Panc1 (cell line): Measurements from ENCODE around the gene KLHL30. TPM values are rescaled to one million over a fixed set of nuclear protein-coding genes. Genes with fewer than 3 reads are reported as not detected.

Experiments
- ATAC-seq: fragments of 200-7000 bp; cut with Tn5 transposase; 2 replicates; pipeline ENCODE4 v1.9.1; 2020; ENCODE audit warnings: mild to moderate bottlenecking, moderate library complexity
- BruUV-seq: library from RNA; stranded (reverse); fragments of 400-500 nt; replicated peaks from 2 replicates; lab custom pipeline; 2021; lab: Mats Ljungman, UMichigan
- CTCF ChIA-PET: fragments of 300-600 bp; sonication (Branson Sonifier 250); formaldehyde crosslinking; loops from one replicate; lab custom pipeline; 2022; ENCODE audit warnings: antibody characterized with exemption; lab: Charles Lee
- POLR2A ChIA-PET: fragments of 300-600 bp; sonication (Branson Sonifier 250); formaldehyde crosslinking; loops from one replicate; lab custom pipeline; 2022; ENCODE audit warnings: antibody characterized with exemption; lab: Charles Lee
- DNase-seq: peaks from one replicate; pipeline ENCODE4 v3.0.0-alpha.2; 2010; ENCODE audit warnings: low read depth, low spot score
- H3K27ac ChIP-seq: 2 replicates; pipeline ENCODE4 v1.5.1; 2011; ENCODE audit warnings: mild to moderate bottlenecking, low read length, inconsistent platforms
- H3K27me3 ChIP-seq: fragments of 200-500 bp; sonication (Bioruptor generic); 2 replicates; pipeline ENCODE4 v1.6.0; 2014; ENCODE audit warnings: low read length, inconsistent platforms; ENCODE audit not compliant: control insufficient read depth, insufficient read depth
- H3K36me3 ChIP-seq: fragments of 200-500 bp; sonication (Bioruptor generic); 2 replicates; pipeline ENCODE4 v1.5.1; 2014; ENCODE audit warnings: inconsistent platforms, mild to moderate bottlenecking, low read length, moderate library complexity; ENCODE audit not compliant: control insufficient read depth, insufficient read depth
- H3K4me1 ChIP-seq: 2 replicates; pipeline ENCODE4 v1.5.1; 2011; ENCODE audit warnings: inconsistent platforms, mild to moderate bottlenecking, low read length, moderate library complexity; ENCODE audit not compliant: control insufficient read depth, insufficient read depth
- H3K4me3 ChIP-seq, 2 experiments: 2 replicates each; pipeline ENCODE4 v1.5.1; 2011 to 2012; ENCODE audit warnings: low read depth in 2 of 2, low read length in 2 of 2, mild to moderate bottlenecking in 2 of 2, inconsistent platforms in 1 of 2, moderate library complexity in 1 of 2
- H3K9me3 ChIP-seq: fragments of 200-500 bp; sonication (Bioruptor generic); 2 replicates; pipeline ENCODE4 v1.5.1; 2014; ENCODE audit warnings: low read depth, mild to moderate bottlenecking, inconsistent platforms, low read length, moderate library complexity; ENCODE audit not compliant: control insufficient read depth, insufficient read depth
- POLR2AphosphoS5 ChIP-seq: IDR thresholded peaks from 2 replicates; pipeline ENCODE4 v1.6.1; 2012; ENCODE audit warnings: mild to moderate bottlenecking, low read depth, low read length, moderate library complexity
- SIN3A ChIP-seq: IDR thresholded peaks from 2 replicates; pipeline ENCODE4 v1.6.1; 2012; ENCODE audit warnings: low read depth, mild to moderate bottlenecking, low read length, moderate library complexity, borderline replicate concordance; ENCODE audit not compliant: insufficient read depth
- TCF7L2 ChIP-seq: IDR thresholded peaks from 2 replicates; pipeline ENCODE4 v1.6.1; 2011; ENCODE audit warnings: mild to moderate bottlenecking, low read depth, low read length, inconsistent platforms
- in situ Hi-C: cut with HindIII; loops from 2 replicates; pipeline ENCODE4 v1.10.0; 2016; ENCODE audit warnings: low sequenced_read_pairs, low pct_unique_long_range_greater_than_20kb
- intact Hi-C: fragments of 100-400 bp; cut with micrococcal nuclease; formaldehyde crosslinking; loops from one replicate; pipeline ENCODE4 v1.10.0; 2022; ENCODE audit not compliant: unreplicated experiment
- total RNA-seq: library from RNA; stranded (reverse); gene quantifications from one replicate; pipeline ENCODE4 v1.2.1, GENCODE V29; 2021; ENCODE audit not compliant: unreplicated experiment
- TF ChIP-seq, protein P1 (sequence below), 2 experiments: IDR thresholded peaks; 2 replicates each; pipeline ENCODE4 v1.6.1; 2011 to 2012; ENCODE audit warnings: low read depth in 2 of 2, control low read depth in 1 of 2, low read length in 1 of 2, mild to moderate bottlenecking in 1 of 2, moderate library complexity in 1 of 2; ENCODE audit not compliant: insufficient read depth in 1 of 2
- TF ChIP-seq, protein P2 (sequence below): fragments of 450-650 bp; IDR thresholded peaks from 2 replicates; pipeline ENCODE4 v1.5.1; 2017; ENCODE audit warnings: mild to moderate bottlenecking

The KLHL30 gene
- total RNA-seq, 1 experiment from 2014 or later: 0.26 TPM

DNA sequence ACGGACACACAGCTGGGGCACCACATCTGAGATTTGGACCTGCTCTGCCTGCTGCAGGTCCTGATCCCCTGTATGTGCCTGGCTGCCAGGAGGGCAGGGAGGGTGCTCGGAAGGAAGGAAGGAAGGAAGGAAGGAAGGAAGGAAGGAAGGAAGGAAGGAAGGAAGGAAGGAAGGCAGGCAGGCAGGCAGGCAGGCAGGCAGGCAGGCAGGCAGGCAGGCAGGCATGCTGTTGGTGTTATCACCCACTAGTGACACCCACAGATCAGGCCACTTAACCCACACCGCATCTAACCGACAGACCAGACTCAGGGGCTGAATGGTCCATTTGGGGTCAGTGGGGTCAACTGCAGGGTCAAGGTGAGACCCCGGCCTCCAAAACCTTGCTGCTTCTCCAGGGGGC is 5.8 kb downstream of the KLHL30 start:
- Histone ChIP-seq H3K36me3 (no peaks in the 10 kb centered on the region), H3K4me3 (no peak overlapping the region), H3K27ac (no peak overlapping the region), H3K4me1 (peaks cover 30% of the 10 kb centered on the region), H3K9me3 (no peaks in the 10 kb centered on the region), H3K27me3 (no peaks in the 10 kb centered on the region)
- BruUV-seq: no TSS peak
- no peak for ATAC-seq
- ChIA-PET POLR2A (no interaction called here), CTCF (no interaction called here)
- DNase-seq: no peak
- intact Hi-C loops (no loop called here), in situ Hi-C loops (no loop called here)
- TF ChIP-seq, protein P1, sequence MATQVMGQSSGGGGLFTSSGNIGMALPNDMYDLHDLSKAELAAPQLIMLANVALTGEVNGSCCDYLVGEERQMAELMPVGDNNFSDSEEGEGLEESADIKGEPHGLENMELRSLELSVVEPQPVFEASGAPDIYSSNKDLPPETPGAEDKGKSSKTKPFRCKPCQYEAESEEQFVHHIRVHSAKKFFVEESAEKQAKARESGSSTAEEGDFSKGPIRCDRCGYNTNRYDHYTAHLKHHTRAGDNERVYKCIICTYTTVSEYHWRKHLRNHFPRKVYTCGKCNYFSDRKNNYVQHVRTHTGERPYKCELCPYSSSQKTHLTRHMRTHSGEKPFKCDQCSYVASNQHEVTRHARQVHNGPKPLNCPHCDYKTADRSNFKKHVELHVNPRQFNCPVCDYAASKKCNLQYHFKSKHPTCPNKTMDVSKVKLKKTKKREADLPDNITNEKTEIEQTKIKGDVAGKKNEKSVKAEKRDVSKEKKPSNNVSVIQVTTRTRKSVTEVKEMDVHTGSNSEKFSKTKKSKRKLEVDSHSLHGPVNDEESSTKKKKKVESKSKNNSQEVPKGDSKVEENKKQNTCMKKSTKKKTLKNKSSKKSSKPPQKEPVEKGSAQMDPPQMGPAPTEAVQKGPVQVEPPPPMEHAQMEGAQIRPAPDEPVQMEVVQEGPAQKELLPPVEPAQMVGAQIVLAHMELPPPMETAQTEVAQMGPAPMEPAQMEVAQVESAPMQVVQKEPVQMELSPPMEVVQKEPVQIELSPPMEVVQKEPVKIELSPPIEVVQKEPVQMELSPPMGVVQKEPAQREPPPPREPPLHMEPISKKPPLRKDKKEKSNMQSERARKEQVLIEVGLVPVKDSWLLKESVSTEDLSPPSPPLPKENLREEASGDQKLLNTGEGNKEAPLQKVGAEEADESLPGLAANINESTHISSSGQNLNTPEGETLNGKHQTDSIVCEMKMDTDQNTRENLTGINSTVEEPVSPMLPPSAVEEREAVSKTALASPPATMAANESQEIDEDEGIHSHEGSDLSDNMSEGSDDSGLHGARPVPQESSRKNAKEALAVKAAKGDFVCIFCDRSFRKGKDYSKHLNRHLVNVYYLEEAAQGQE (IDR thresholded peaks at IDR 0.05; ENCODE audit: insufficient read depth in 1 of 2, low read depth in 2 of 2, low read length in 1 of 2): no peak
- TF ChIP-seq POLR2AphosphoS5 (no peak), TCF7L2 (no peak), SIN3A (no peak)
- TF ChIP-seq, protein P2, sequence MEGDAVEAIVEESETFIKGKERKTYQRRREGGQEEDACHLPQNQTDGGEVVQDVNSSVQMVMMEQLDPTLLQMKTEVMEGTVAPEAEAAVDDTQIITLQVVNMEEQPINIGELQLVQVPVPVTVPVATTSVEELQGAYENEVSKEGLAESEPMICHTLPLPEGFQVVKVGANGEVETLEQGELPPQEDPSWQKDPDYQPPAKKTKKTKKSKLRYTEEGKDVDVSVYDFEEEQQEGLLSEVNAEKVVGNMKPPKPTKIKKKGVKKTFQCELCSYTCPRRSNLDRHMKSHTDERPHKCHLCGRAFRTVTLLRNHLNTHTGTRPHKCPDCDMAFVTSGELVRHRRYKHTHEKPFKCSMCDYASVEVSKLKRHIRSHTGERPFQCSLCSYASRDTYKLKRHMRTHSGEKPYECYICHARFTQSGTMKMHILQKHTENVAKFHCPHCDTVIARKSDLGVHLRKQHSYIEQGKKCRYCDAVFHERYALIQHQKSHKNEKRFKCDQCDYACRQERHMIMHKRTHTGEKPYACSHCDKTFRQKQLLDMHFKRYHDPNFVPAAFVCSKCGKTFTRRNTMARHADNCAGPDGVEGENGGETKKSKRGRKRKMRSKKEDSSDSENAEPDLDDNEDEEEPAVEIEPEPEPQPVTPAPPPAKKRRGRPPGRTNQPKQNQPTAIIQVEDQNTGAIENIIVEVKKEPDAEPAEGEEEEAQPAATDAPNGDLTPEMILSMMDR: no peak

DNA sequence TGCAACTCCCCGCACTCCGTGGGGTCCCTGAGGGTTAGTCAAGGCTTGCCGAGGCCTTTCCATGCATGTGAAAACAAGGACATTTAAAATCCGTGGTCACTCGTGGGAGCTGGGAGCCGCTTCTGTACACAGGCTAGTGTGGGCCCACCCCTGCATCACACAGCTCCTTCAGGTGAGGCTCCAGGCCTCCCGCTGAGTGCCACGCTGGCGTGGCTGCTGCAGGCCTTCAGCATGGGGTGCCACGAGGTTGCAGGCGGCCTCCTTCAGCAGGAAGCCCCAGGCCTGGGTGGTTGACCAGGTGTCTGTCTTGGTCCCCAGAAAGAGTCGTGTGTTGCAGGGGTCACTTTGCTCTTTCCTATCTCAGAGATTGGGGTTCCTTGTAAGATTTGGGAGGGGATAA is 6.6 kb downstream of the KLHL30 start:
- H3K27me3 ChIP-seq: no peaks in the 10 kb centered on the region
- CTCF ChIA-PET: no interaction called here
- no peak for TF ChIP-seq TCF7L2
- no peak for TF ChIP-seq SIN3A
- TF ChIP-seq, protein P2: no peak
- TF ChIP-seq POLR2AphosphoS5: no peak
- TF ChIP-seq, protein P1 (IDR thresholded peaks at IDR 0.05; ENCODE audit: insufficient read depth in 1 of 2, low read depth in 2 of 2, low read length in 1 of 2): no peak
- H3K4me3 ChIP-seq: no peak overlapping the region
- no TSS peak for BruUV-seq
- no peak overlapping the region for H3K27ac ChIP-seq
- intact Hi-C loops (no loop called here), in situ Hi-C loops (no loop called here)
- H3K36me3 ChIP-seq: no peaks in the 10 kb centered on the region
- ATAC-seq (no peak), DNase-seq (no peak)
- H3K4me1 ChIP-seq: peaks cover 27% of the 10 kb centered on the region
- H3K9me3 ChIP-seq: no peaks in the 10 kb centered on the region
- POLR2A ChIA-PET: no interaction called here
